GM21423 (cell line): ENCODE measurements around the gene EXOG.

Experiments used
- ATAC-seq: cut with Tn5 transposase; IDR thresholded peaks from one replicate; pipeline ENCODE4 v1.9.1; 2021; ENCODE audit warnings: mild to moderate bottlenecking, moderate library complexity; ENCODE audit not compliant: unreplicated experiment

The EXOG gene

GRCh38 chr3:38507120-38507519 is 11.0 kb downstream of the EXOG start:
- ATAC-seq: peak; percentile 99

- ATAC-seq: no peak
Observed at GRCh38 chr3:38509732-38510131, 13.6 kb downstream of the EXOG start.

GRCh38 chr3:38510631-38511030 is 14.5 kb downstream of the EXOG start:
- no peak for ATAC-seq

- ATAC-seq: no peak
Observed at GRCh38 chr3:38511546-38511945, 15.4 kb downstream of the EXOG start.

- ATAC-seq: no peak
Observed at GRCh38 chr3:38515367-38515766, 19.2 kb downstream of the EXOG start.

- no peak for ATAC-seq
Observed at GRCh38 chr3:38516669-38517068, 20.5 kb downstream of the EXOG start.

- ATAC-seq: no peak
Observed at GRCh38 chr3:38519000-38519399, 22.9 kb downstream of the EXOG start.

GRCh38 chr3:38519651-38520050 is 23.5 kb downstream of the EXOG start:
- ATAC-seq: no peak

GRCh38 chr3:38521391-38521987 is 25.3 kb downstream of the EXOG start:
- no peak for ATAC-seq

GRCh38 chr3:38522002-38522401 is 25.9 kb downstream of the EXOG start:
- ATAC-seq: no peak

GRCh38 chr3:38524141-38524739 is 28.1 kb downstream of the EXOG start:
- no peak for ATAC-seq

GRCh38 chr3:38526792-38527191 is 30.7 kb downstream of the EXOG start:
- ATAC-seq: no peak

GRCh38 chr3:38528457-38528856 is 32.3 kb downstream of the EXOG start:
- no peak for ATAC-seq

GRCh38 chr3:38532529-38532928 is 36.4 kb downstream of the EXOG start:
- no peak for ATAC-seq

GRCh38 chr3:38533285-38533976 is 37.3 kb downstream of the EXOG start:
- no peak for ATAC-seq

- ATAC-seq: no peak
Observed at GRCh38 chr3:38534180-38534579, 38.0 kb downstream of the EXOG start.

- no peak for ATAC-seq
Observed at GRCh38 chr3:38534604-38535003, 38.5 kb downstream of the EXOG start.

- no peak for ATAC-seq
Observed at GRCh38 chr3:38536671-38537070, 40.5 kb downstream of the EXOG start.

GRCh38 chr3:38538773-38539353 is 42.7 kb downstream of the EXOG start:
- ATAC-seq: no peak

GRCh38 chr3:38541806-38542205 is 45.7 kb downstream of the EXOG start:
- no peak for ATAC-seq

- no peak for ATAC-seq
Observed at GRCh38 chr3:38542401-38543298, 46.5 kb downstream of the EXOG start.
